Suppressor macrophage treated with lipopolysaccharide for 4 hours (primary cell): Measurements from ENCODE around the gene PGAM1.
A peak's percentile ranks its signal among the peaks of the same experiment; 100 is the strongest.
"Not testable (repeated sequence)": the region's sequence is repeated elsewhere in the genome, so short reads cannot be mapped to it uniquely, and the experiment has no call there.

Experiments used
- DNase-seq: peaks from one replicate; pipeline ENCODE4 v3.0.0-alpha.2; 2020

The PGAM1 gene

GRCh38 chr10:97408496-97408992 lies 17.4 kb upstream of the PGAM1 start:
- peak; percentile 51 for DNase-seq

- DNase-seq: no peak
These were observed 14.6 kb upstream of the PGAM1 start for GRCh38 chr10:97411406-97411805.

GRCh38 chr10:97412891-97413304 lies 13.1 kb upstream of the PGAM1 start:
- no peak for DNase-seq

GRCh38 chr10:97416565-97416964 lies 9.4 kb upstream of the PGAM1 start:
- DNase-seq: no peak

GRCh38 chr10:97423757-97424098 lies 2.3 kb upstream of the PGAM1 start:
- DNase-seq: not testable (repeated sequence)

- no peak for DNase-seq
These were observed 982 bp downstream of the PGAM1 start for GRCh38 chr10:97426776-97427570.

GRCh38 chr10:97427571-97428179 lies 1.7 kb downstream of the PGAM1 start:
- DNase-seq: peak; percentile 76

GRCh38 chr10:97428572-97428981 lies 2.6 kb downstream of the PGAM1 start:
- peak; percentile 51 for DNase-seq

- no peak for DNase-seq
These were observed 8.1 kb downstream of the PGAM1 start for GRCh38 chr10:97434055-97434454.

- DNase-seq: no peak
These were observed 8.6 kb downstream of the PGAM1 start for GRCh38 chr10:97434557-97434956.

GRCh38 chr10:97435211-97435610 lies 9.2 kb downstream of the PGAM1 start:
- DNase-seq: no peak

- no peak for DNase-seq
These were observed 16.3 kb downstream of the PGAM1 start for GRCh38 chr10:97442277-97442676.

- no peak for DNase-seq
These were observed 18.2 kb downstream of the PGAM1 start for GRCh38 chr10:97444212-97444611.

- no peak for DNase-seq
These were observed 19.3 kb downstream of the PGAM1 start for GRCh38 chr10:97445357-97445721.

GRCh38 chr10:97445722-97446639 lies 20.0 kb downstream of the PGAM1 start, which contains the start of the genes EXOSC1 and ZDHHC16:
TSS of gene EXOSC1 (minus strand) at chr10:97446006. CDS start at chr10:97445985, 21 bp downstream.
TSS of gene ZDHHC16 (plus strand) at chr10:97446175. CDS start at chr10:97451676, 5,501 bp downstream.
- peak; percentile 95 for DNase-seq

GRCh38 chr10:97450828-97451227 lies 24.8 kb downstream of the PGAM1 start:
- no peak for DNase-seq

GRCh38 chr10:97451605-97452004 lies 25.6 kb downstream of the PGAM1 start:
- DNase-seq: no peak

GRCh38 chr10:97452352-97452751 lies 26.4 kb downstream of the PGAM1 start:
- DNase-seq: no peak

GRCh38 chr10:97454330-97455036 lies 28.5 kb downstream of the PGAM1 start:
- DNase-seq: no peak

GRCh38 chr10:97456034-97456685 lies 30.2 kb downstream of the PGAM1 start:
- no peak for DNase-seq

- no peak for DNase-seq
These were observed 30.7 kb downstream of the PGAM1 start for GRCh38 chr10:97456686-97457065.

- no peak for DNase-seq
These were observed 33.1 kb downstream of the PGAM1 start for GRCh38 chr10:97459111-97459510.
